Astrocyte (in vitro differentiated cells and primary cell): ENCODE data around the gene RAPGEF5.

Source experiments
- CTCF ChIP-seq: IDR thresholded peaks from 2 replicates; pipeline ENCODE4 v1.5.1; 2011; ENCODE audit warnings: low read depth, mild to moderate bottlenecking, inconsistent platforms, low read length, moderate library complexity; ENCODE audit not compliant: insufficient read depth
- EZH2 ChIP-seq: IDR thresholded peaks from 2 replicates; pipeline ENCODE4 v1.6.1; 2012; ENCODE audit warnings: mild to moderate bottlenecking, low read length, inconsistent platforms; ENCODE audit not compliant: insufficient read depth

- no peak for TF ChIP-seq CTCF
- no peak for TF ChIP-seq EZH2
Observed at GRCh38 chr7:22403344-22403743, 46.4 kb upstream of the RAPGEF5 start.
